RWPE1 (cell line): Measurements from ENCODE around the gene MYO18A.

ENCODE experiments used
- CTCF ChIA-PET: fragments of 350-600 bp; sonication (Branson Sonifier 250); formaldehyde crosslinking; extraction: SDS; loops from one replicate; lab custom pipeline; 2021; lab: Yijun Ruan, JAX
- POLR2A ChIA-PET: fragments of 400-600 bp; formaldehyde crosslinking; extraction: SDS; loops from one replicate; lab custom pipeline; 2020; ENCODE audit warnings: antibody characterized with exemption; ENCODE audit not compliant: low non-redundant PET; lab: Yijun Ruan, JAX
- DNase-seq: peaks from one replicate; pipeline ENCODE4 v3.0.0; 2012; ENCODE audit warnings: low spot score
- H3K27ac ChIP-seq: fragments of 450-650 bp; 2 replicates; pipeline ENCODE4 v1.5.1; 2017
- TF ChIP-seq, protein P1 (sequence below): fragments of 450-650 bp; conservative IDR thresholded peaks from 2 replicates; pipeline ENCODE4 v1.5.1; 2017; ENCODE audit warnings: low read depth, mild to moderate bottlenecking

The MYO18A gene

DNA sequence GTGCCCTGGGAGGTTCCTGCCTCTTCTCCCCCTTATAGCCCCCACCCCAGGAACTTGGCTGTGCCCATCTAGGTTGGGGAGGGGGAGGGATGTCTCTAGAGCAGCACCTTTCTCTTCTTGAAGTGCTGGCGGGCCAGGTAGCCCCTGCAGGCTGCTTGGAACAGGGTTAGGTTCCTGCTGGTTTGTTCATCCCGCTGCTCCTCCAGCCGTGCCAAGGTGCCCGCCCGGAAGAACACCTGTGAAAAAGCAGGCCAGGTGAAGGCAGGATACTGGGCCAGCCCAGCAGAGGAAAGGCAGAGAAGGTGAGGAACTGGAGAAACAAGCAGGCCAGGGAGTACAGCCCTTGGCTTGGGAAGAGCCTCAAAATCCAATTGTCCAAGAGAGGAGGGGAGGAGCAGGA lies 80.7 kb downstream of the MYO18A start:
- ChIA-PET POLR2A (no interaction called here), CTCF (interaction anchor here (1.1 to 1.4 kb wide), 3 partner anchors 12 to 18 kb away, joined by 4 to 6 read pairs (median 4); no protein-coding TSS in a partner anchor)
- TF ChIP-seq, protein P1, sequence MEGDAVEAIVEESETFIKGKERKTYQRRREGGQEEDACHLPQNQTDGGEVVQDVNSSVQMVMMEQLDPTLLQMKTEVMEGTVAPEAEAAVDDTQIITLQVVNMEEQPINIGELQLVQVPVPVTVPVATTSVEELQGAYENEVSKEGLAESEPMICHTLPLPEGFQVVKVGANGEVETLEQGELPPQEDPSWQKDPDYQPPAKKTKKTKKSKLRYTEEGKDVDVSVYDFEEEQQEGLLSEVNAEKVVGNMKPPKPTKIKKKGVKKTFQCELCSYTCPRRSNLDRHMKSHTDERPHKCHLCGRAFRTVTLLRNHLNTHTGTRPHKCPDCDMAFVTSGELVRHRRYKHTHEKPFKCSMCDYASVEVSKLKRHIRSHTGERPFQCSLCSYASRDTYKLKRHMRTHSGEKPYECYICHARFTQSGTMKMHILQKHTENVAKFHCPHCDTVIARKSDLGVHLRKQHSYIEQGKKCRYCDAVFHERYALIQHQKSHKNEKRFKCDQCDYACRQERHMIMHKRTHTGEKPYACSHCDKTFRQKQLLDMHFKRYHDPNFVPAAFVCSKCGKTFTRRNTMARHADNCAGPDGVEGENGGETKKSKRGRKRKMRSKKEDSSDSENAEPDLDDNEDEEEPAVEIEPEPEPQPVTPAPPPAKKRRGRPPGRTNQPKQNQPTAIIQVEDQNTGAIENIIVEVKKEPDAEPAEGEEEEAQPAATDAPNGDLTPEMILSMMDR: no peak

DNA sequence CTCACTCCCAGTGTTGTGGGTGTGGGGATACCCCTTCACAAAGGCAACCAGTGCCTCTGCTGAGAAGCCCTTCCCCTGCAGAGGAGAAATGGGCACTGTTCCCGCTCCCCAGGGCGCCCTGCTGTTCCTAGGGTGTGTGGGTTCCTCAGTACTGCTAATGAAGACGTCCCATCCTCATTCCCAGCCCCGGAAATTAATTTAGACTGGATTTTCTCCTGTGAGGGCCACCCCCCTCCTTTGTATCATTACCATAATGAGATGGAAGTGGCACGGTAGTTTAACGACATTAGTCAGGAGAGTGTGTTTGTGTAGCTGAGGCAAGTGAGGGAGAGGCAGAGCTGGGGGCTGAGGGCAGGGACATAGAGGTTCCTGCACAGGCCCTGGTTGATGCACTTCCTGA lies 84.1 kb downstream of the MYO18A start:
- H3K27ac ChIP-seq: no peak overlapping the region
- no peak for DNase-seq
- TF ChIP-seq, protein P1: no peak
- POLR2A ChIA-PET: no interaction called here
- CTCF ChIA-PET: no interaction called here

More for the DNA sequence above, 80.7 kb downstream of the MYO18A start:
- no peak for DNase-seq
- H3K27ac ChIP-seq: no peak overlapping the region

DNA sequence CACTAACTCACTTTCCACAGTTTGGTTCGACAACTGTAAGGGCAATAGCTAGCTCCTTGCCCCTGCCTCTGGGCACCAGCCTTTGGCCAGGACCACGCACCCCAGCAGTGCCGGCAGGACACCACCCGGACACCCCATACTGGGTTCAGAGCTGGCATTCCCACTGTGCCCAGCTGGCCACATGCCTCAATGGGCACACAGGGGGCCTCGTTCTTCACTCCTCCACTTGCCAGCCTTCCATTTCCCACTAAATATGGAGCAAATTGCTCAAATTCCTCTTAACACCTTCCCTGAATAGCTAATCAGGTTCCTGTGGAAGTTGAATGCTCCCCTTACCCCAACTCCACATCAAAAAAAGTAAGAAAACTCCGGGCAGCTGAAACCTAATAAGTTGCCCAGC lies 84.8 kb downstream of the MYO18A start:
- CTCF ChIA-PET: interaction anchor here (1.2 kb wide), 1 partner anchor 21 kb away, joined by 5 read pairs; no protein-coding TSS in a partner anchor
- no peak overlapping the region for H3K27ac ChIP-seq
- DNase-seq: no peak
- POLR2A ChIA-PET: no interaction called here
- TF ChIP-seq, protein P1: no peak

DNA sequence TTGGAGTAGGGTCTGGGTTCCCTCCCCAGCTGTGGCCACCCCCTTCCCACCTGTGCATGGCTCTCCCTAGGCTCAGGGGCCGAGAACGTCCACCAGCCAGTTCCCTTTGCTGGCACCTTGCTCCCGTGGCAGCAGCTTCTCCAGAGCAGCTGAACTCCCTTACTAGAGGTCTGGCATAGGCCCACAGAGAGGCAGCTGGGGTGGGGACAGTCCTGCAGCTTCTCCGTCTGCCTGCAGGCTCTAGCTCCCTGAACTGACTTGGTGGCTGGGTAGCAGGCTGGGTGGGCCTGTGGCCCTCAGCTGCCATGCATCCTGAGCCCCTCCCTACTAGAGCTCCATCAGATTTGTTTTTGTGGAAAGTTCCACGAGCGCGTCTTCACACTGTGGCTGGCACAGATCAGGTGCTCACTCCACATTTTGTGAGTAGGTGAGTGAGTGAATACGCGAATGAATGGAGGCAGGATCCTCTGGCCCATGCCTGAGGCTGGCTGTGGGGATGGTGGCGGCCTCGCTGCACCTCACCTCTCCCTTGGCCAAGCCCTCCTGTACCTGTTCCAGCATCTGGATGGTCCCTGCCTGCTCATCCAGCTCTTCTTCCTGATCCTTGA lies 86.0 kb downstream of the MYO18A start:
- H3K27ac ChIP-seq: no peak overlapping the region
- DNase-seq: no peak
- CTCF ChIA-PET: interaction anchor here (0.7 to 1.2 kb wide), 4 partner anchors 23 to 182 kb away, joined by 3 to 9 read pairs (median 4); no protein-coding TSS in a partner anchor
- TF ChIP-seq, protein P1: no peak
- POLR2A ChIA-PET: no interaction called here

DNA sequence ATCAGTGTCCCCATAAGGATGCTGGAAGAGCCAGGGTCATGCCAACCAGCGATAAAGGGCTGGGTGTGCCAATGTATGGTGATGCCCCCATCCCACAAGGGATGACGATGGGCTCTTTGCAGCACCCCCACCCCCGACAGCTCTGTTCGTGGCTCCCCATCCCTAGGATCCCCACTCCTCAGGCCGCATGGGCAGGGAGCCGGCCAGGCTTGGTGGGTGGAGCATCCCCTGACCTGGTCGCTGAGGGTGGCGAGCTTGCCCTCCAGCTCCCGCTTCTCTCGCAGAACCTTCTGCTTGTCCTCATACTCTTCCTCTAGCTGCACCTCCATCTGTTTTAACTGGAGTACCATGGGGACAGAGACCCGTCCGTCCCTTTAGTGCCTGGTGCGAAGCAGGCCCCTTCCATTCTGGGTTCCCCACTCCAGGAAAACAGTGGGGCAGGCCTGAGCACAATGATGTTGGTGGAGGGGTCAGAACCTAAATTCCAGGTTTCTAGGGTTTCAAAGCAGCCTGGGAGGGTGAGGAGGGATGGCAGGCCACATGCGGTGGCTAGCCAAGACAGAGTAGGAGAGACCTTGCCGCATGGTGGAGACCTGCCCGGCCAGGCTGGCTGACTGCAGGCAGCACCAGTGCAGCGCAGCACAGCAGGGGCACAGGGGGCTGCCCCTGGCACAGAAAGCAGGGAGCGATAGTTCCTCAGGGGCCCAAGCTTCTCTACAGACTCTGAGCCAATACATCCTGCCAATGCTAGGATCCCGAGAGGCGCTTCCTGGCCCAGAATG lies 86.9 kb downstream of the MYO18A start:
- no peak overlapping the region for H3K27ac ChIP-seq
- POLR2A ChIA-PET: no interaction called here
- CTCF ChIA-PET: interaction anchor here (0.7 to 1.1 kb wide), 4 partner anchors 18 to 128 kb away, joined by 3 to 6 read pairs (median 4); no protein-coding TSS in a partner anchor
- TF ChIP-seq, protein P1: no peak
- DNase-seq: no peak

DNA sequence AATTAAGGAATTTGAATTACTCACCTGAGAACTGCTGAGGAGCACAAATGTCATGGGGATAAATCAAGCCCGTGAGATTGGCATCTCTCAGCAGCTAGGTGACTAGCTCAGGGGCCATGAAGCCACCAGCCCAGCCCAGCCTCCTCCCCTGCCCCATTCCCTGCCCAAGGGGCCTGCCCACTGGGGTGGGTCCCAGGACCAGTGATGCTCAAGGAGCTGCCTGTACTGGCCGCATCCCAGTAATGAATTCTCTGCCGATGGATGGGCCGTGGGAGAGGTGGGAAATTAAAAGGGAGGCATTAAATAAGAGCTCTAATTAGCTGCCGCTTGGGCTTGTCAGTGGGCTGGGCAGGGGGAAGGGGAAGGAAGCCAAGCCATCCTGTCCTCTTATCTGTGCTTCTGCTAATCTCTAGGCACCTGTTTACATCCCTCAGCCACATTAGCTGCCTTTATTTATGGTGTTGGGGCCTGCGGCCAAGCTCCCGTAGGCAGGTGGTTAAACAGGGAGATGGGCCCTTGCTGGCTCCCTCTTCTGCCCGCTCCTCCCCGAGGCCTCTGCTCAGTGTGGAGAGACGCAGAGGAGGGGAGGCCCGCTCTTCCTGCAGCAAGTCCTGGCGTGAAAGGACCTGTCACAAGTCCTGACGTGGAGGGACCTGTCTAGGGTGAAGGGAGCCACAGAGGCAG lies 88.5 kb downstream of the MYO18A start:
- no peak overlapping the region for H3K27ac ChIP-seq
- CTCF ChIA-PET: no interaction called here
- POLR2A ChIA-PET: no interaction called here
- DNase-seq: no peak
- TF ChIP-seq, protein P1: no peak
